Spleen (tissue), 7 donors: Measurements from ENCODE around the gene SKIC2.
A peak's percentile ranks its signal among the peaks of the same experiment; 100 is the strongest.
"Not testable (repeated sequence)": the region's sequence is repeated elsewhere in the genome, so short reads cannot be mapped to it uniquely, and the experiment has no call there.

ENCODE experiments used
- CTCF ChIP-seq, 11 experiments: fragments of 200-600 bp in 7 of 11; fragments of 450-650 bp in 4 of 11; sonication (generic) in 4 of 11; IDR thresholded peaks in 8 of 11; conservative IDR thresholded peaks in 3 of 11; 1 replicate in 7 of 11; 2 replicates in 4 of 11; pipeline versions ENCODE4 v1.4.0 to v1.8.0; 2016 to 2021; ENCODE audit warnings: antibody characterized with exemption in 11 of 11, inconsistent platforms in 4 of 11, mild to moderate bottlenecking in 1 of 11
- POLR2A ChIP-seq, 3 donors: fragments of 450-650 bp; IDR thresholded peaks; one replicate each; pipeline ENCODE4 v1.5.1; 2017; ENCODE audit warnings: antibody characterized with exemption in 3 of 3, mild to moderate bottlenecking in 1 of 3
- POLR2AphosphoS5 ChIP-seq, 3 donors: sonication (generic); formaldehyde crosslinking; IDR thresholded peaks; one replicate each; pipeline ENCODE4 v1.5.1; 2017; ENCODE audit warnings: antibody characterized with exemption in 3 of 3
- donor health status: DM: no; HTN: no; CAD: no; lungs with moderate emphysema.
- donor health status: DM: no; HTN: no; CAD: no.
- donor health status: DM: no; HTN: no; CAD: no.

GRCh38 chr6:32004864-32005537 lies 46.0 kb downstream of the SKIC2 start:
- not testable (repeated sequence) for TF ChIP-seq CTCF (IDR thresholded peaks at IDR 0.05 in 8 of 11, conservative IDR thresholded peaks at IDR 0.05 in 3 of 11); POLR2A (IDR thresholded peaks at IDR 0.05)
- TF ChIP-seq POLR2AphosphoS5 (IDR thresholded peaks at IDR 0.05): peak in 1 of 3 donors; percentile 31
